Skeletal muscle tissue (tissue), 4 donors: ENCODE data around the gene ABCC3. TPM values are rescaled to one million over a fixed set of nuclear protein-coding genes. Genes with fewer than 3 reads are reported as not detected.

Experiments used
- H3K27ac ChIP-seq: one replicate; pipeline ENCODE4 v1.7.0; 2013; ENCODE audit warnings: mild to moderate bottlenecking, low read depth, low read length, inconsistent platforms
- H3K27me3 ChIP-seq, 3 donors: one replicate each; pipeline ENCODE4 v1.7.0; 2013; ENCODE audit warnings: low read length in 3 of 3; ENCODE audit not compliant: control insufficient read depth in 3 of 3, insufficient read depth in 3 of 3
- H3K36me3 ChIP-seq, 3 donors: one replicate each; pipeline ENCODE4 v1.7.0; 2013; ENCODE audit warnings: low read length in 3 of 3; ENCODE audit not compliant: control insufficient read depth in 3 of 3, insufficient read depth in 3 of 3
- H3K4me1 ChIP-seq, 3 donors: one replicate each; pipeline ENCODE4 v1.7.0; 2013; ENCODE audit warnings: low read length in 3 of 3, mild to moderate bottlenecking in 3 of 3; ENCODE audit not compliant: control insufficient read depth in 3 of 3, insufficient read depth in 3 of 3
- H3K4me3 ChIP-seq, 3 donors: one replicate each; pipeline ENCODE4 v1.7.0; 2013; ENCODE audit warnings: low read length in 3 of 3
- H3K9ac ChIP-seq, 3 donors: one replicate each; pipeline ENCODE4 v1.7.0; 2013; ENCODE audit warnings: low read length in 3 of 3, mild to moderate bottlenecking in 3 of 3, moderate library complexity in 2 of 3, low read depth in 1 of 3
- H3K9me3 ChIP-seq, 3 donors: one replicate each; pipeline ENCODE4 v1.7.0; 2013; ENCODE audit warnings: low read length in 3 of 3; ENCODE audit not compliant: control insufficient read depth in 3 of 3
- total RNA-seq: library from RNA; depleted of rRNA; stranded (reverse); fragments of >200 nt; gene quantifications from one replicate; pipeline ENCODE4 v1.2.3, GENCODE V29; 2014
- donor health status: Osteomylitis.

ABCC3 gene
- total RNA-seq, 1 donor from 2014 or later = 1.0 TPM

DNA sequence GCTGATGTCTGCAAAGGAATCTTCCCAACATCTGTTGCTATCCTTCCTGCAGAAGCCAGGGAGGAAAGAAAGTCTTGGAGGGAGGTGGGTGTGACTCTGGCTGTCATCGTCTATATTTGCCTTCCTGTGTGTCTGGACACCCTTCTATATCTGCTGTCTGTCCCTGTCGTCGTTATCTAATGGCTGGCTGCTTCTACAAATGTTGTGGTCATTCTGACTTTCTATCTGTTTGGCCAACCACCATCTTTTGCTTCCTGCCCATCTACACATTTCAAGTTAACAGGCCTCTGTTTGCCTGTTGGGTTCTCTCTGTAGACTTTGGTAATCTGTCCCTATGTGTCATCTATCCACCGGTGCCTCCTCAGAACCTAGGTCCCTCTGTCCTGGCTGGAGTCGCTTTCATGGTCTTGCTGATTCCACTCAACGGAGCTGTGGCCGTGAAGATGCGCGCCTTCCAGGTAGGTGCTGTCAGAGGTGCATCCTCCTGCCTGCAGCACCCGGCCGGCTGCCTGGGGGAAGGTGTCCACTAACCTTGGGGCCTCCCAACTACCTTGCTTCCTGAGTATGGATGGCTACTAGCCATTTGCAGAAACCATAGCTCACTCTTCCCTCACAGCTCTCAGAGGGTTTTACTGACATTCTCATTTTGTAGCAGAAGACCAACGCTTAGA, 30.2 kb downstream of the ABCC3 start:
- H3K9ac ChIP-seq = no peak overlapping the region
- H3K4me1 ChIP-seq = peaks cover 20 to 23% (median 22%) of the 10 kb centered on the region in 3 donors
- no peak overlapping the region for H3K27ac ChIP-seq
- H3K9me3 ChIP-seq = no peaks in the 10 kb centered on the region
- no peak overlapping the region for H3K4me3 ChIP-seq
- H3K36me3 ChIP-seq = no peaks in the 10 kb centered on the region
- no peaks in the 10 kb centered on the region for H3K27me3 ChIP-seq

DNA sequence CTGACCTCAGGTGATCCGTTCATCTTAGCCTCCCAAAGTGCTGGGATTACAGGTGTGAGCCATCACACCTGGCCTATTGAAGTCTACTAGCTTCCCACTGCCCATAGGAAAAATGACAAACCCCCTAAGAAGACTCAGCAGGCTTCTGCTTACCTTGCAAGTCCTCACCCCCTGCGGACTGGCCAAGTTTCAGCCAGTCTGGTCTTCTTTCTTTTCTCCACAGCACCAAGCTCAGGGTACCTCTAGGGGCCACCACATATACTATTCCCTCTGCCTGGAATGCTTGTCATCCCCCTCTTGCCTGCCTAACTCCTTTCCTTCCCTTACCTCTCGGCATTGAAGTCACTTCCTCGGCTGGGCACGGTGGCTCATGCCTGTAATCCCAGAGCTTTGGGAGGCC, 31.2 kb downstream of the ABCC3 start:
- Histone ChIP-seq H3K9me3 (no peaks in the 10 kb centered on the region), H3K36me3 (no peaks in the 10 kb centered on the region), H3K27ac (no peak overlapping the region), H3K27me3 (no peaks in the 10 kb centered on the region), H3K9ac (no peak overlapping the region), H3K4me3 (no peak overlapping the region), H3K4me1 (peaks cover 12 to 14% (median 13%) of the 10 kb centered on the region in 3 donors)

DNA sequence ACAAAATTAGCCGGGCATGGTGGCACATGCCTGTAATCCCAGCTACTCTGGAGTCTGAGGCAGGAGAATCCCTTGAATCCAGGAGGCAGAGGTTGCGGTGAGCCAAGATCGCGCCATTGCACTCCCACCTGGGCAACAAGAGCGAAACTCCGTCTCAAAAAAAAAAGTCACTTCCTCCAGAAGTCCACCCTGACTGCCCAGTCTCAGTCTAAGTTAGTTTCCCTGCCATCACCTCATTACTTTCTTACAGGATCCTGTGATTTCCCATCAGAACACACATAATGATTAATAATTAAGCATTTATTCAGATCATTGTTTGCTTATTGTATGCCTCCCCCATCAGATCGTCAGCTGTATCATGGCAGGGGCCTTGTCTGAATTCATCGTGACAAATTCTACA, 31.6 kb downstream of the ABCC3 start:
- Histone ChIP-seq H3K27ac (no peak overlapping the region), H3K27me3 (no peaks in the 10 kb centered on the region), H3K4me1 (peaks cover 8 to 9% (median 8%) of the 10 kb centered on the region in 3 donors), H3K4me3 (no peak overlapping the region), H3K36me3 (no peaks in the 10 kb centered on the region), H3K9me3 (no peaks in the 10 kb centered on the region), H3K9ac (no peak overlapping the region)

DNA sequence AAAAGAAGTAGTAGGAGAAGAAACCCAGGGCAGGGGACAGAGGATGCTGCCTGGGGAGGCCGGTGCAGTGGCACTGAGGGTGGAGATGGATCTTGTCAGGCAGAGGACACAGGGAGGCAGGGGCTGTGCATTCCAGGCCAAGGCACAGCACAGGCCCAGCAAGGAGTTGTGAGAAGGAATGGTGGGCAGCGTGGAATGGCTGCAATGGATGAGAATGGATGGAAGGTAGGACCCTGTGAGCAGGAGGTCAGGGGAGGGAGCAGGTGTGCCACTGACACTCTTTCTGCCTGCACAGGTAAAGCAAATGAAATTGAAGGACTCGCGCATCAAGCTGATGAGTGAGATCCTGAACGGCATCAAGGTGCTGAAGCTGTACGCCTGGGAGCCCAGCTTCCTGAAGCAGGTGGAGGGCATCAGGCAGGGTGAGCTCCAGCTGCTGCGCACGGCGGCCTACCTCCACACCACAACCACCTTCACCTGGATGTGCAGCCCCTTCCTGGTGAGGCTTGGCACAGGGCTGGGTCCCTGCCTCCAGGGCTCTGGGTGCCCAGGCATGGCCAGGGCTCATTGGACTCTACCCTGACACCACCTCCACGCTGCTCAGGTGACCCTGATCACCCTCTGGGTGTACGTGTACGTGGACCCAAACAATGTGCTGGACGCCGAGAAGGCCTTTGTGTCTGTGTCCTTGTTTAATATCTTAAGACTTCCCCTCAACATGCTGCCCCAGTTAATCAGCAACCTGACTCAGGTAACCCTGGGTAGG, 32.8 kb downstream of the ABCC3 start:
- Histone ChIP-seq H3K9ac (no peak overlapping the region), H3K4me3 (no peak overlapping the region), H3K4me1 (no peaks in the 10 kb centered on the region), H3K27ac (no peak overlapping the region), H3K27me3 (no peaks in the 10 kb centered on the region), H3K9me3 (no peaks in the 10 kb centered on the region), H3K36me3 (no peaks in the 10 kb centered on the region)

DNA sequence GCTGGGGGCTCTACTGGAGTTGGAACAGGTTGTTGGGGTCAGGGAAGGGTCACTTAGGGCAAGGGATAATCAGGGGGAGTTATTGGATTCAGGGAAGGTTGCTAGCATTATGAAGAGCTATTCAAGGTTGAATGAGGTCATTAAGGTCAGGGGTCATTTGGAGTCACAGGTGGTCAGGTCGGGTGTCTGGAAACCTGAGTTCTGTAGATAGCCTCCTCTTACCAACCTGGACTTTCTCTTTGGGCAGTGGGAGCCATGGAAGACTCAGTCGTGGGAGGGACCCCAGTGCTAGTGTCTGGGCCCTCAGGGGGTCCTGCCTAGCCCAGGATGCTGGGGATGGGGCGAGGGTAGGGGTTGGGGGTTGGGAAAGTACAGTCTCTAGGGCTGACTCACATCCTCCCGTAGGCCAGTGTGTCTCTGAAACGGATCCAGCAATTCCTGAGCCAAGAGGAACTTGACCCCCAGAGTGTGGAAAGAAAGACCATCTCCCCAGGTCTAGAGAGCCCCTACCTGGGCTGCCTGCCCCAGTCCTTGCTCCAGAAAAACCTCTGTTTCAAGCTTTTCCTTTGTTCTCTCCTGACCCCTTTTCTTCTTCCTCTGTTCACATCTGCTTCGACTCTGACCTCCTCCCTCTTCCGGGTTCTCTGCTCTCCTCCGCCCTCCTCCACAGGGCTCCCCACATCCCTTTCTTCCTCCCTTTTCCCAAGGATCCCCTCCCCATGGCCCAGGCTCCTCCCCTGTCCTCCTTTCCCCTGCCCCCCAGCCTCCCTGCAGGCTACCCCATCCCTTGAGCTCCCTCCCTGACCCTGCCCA, 33.5 kb downstream of the ABCC3 start:
- Histone ChIP-seq H3K4me3 (no peak overlapping the region), H3K9ac (no peak overlapping the region)

DNA sequence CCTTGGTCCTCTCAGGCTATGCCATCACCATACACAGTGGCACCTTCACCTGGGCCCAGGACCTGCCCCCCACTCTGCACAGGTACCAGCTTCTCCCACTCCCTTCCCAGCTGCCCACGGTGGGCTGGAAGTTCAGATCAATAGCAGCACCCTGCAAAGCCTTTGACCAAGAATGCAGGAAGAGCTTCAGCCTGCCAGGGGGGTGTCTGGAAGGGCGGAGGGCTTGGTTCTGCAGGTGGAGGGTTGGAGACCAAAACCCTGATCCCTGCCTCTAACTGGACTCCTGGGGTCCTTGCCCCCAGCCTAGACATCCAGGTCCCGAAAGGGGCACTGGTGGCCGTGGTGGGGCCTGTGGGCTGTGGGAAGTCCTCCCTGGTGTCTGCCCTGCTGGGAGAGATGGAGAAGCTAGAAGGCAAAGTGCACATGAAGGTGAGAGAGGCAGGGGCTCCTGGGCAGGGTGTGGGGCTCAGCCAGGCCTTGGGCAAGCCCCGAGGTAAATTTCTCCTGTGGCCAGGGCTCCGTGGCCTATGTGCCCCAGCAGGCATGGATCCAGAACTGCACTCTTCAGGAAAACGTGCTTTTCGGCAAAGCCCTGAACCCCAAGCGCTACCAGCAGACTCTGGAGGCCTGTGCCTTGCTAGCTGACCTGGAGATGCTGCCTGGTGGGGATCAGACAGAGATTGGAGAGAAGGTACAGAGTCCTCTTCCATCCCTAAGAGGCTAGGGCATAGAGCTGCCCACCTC, 34.3 kb downstream of the ABCC3 start:
- no peaks in the 10 kb centered on the region for H3K36me3 ChIP-seq
- no peak overlapping the region for H3K9ac ChIP-seq
- peaks cover 0 to 3% (median 0%) of the 10 kb centered on the region in 3 donors for H3K4me1 ChIP-seq
- H3K4me3 ChIP-seq = no peak overlapping the region
- H3K27me3 ChIP-seq = no peaks in the 10 kb centered on the region
- no peak overlapping the region for H3K27ac ChIP-seq
- H3K9me3 ChIP-seq = no peaks in the 10 kb centered on the region

More for the DNA sequence above, 33.5 kb downstream of the ABCC3 start:
- H3K27ac ChIP-seq = no peak overlapping the region
- H3K36me3 ChIP-seq = no peaks in the 10 kb centered on the region
- peaks cover 0 to 3% (median 0%) of the 10 kb centered on the region in 3 donors for H3K4me1 ChIP-seq
- no peaks in the 10 kb centered on the region for H3K9me3 ChIP-seq
- H3K27me3 ChIP-seq = no peaks in the 10 kb centered on the region

DNA sequence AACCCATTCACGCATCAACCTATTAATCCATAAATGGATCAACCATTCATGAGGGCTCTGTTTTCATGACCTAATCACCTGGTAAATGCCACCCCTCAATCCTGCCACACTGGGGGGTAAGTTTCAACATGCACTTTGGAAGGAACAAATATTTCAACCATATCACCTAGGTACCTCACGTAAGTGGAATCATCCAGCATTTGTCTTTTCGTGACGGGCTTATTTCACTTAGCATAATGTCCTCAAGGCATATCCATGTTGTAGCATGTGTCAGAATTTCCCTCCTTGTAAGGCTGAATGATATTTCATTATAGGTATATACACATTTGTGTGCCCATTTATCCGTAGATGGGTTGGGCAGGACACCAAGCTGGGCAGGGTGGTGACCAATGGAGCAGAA, 37.4 kb downstream of the ABCC3 start:
- no peak overlapping the region for H3K9ac ChIP-seq
- H3K4me1 ChIP-seq = peaks cover 3 to 14% (median 12%) of the 10 kb centered on the region in 3 donors
- H3K27ac ChIP-seq = no peak overlapping the region
- no peaks in the 10 kb centered on the region for H3K27me3 ChIP-seq
- H3K36me3 ChIP-seq = no peaks in the 10 kb centered on the region
- no peaks in the 10 kb centered on the region for H3K9me3 ChIP-seq
- H3K4me3 ChIP-seq = no peak overlapping the region

DNA sequence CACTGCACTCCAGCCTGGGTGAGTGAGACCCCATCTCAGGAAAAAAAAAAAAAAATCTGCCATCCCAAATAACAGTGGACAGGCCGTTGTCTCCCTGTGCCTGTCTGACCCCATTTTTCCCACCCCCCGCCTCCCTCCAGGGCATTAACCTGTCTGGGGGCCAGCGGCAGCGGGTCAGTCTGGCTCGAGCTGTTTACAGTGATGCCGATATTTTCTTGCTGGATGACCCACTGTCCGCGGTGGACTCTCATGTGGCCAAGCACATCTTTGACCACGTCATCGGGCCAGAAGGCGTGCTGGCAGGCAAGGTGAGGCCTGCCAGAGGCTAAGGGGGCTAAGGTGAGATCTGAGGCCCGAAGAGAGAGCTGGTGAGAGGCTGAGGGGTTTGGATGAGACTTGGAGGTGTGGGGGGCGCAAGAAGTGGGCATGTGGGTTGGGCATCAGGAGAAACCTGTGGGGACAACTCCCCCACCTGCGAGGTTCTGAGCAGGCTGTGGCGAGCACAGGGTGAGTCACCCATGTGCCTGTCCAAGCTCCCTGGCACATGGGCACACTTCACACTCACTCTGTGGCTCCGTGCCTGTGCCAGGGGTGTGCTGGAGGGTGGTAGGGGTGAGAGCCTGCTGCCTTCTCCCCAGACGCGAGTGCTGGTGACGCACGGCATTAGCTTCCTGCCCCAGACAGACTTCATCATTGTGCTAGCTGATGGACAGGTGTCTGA, 38.3 kb downstream of the ABCC3 start:
- H3K9ac ChIP-seq = no peak overlapping the region
- H3K36me3 ChIP-seq = no peaks in the 10 kb centered on the region
- no peaks in the 10 kb centered on the region for H3K9me3 ChIP-seq
- H3K4me1 ChIP-seq = peaks cover 3 to 14% (median 12%) of the 10 kb centered on the region in 3 donors
- no peaks in the 10 kb centered on the region for H3K27me3 ChIP-seq
- H3K4me3 ChIP-seq = no peak overlapping the region
- no peak overlapping the region for H3K27ac ChIP-seq

DNA sequence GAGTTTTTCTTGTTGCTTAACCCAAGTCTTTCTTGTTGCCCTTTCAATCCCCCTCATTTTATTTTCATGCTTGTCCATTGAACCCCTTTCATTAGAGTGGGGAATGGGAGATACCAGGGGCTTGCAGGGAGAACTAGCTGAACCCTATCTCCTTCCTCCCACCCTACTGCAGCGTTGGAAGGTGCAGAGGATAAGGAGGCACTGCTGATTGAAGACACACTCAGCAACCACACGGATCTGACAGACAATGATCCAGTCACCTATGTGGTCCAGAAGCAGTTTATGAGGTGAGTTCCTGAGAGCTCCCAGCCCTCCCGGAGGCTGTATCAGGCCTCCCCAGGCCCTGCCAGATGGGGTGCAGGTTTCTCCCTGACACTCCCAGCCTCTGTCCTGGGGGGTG, 40.5 kb downstream of the ABCC3 start:
- no peaks in the 10 kb centered on the region for H3K27me3 ChIP-seq
- H3K4me1 ChIP-seq = peaks cover 3 to 14% (median 12%) of the 10 kb centered on the region in 3 donors
- H3K36me3 ChIP-seq = no peaks in the 10 kb centered on the region

More for the DNA sequence above, 40.5 kb downstream of the ABCC3 start:
- Histone ChIP-seq H3K9ac (no peak overlapping the region), H3K27ac (no peak overlapping the region), H3K4me3 (no peak overlapping the region), H3K9me3 (no peaks in the 10 kb centered on the region)
